HG02870 (cell line): ENCODE results near the gene RAB14.
"Not testable (repeated sequence)": the region's sequence is repeated elsewhere in the genome, so short reads cannot be mapped to it uniquely, and the experiment has no call there.

Experiments used
- ATAC-seq: cut with Tn5 transposase; IDR thresholded peaks from one replicate; pipeline ENCODE4 v1.9.1; 2021; ENCODE audit warnings: mild to moderate bottlenecking, moderate library complexity; ENCODE audit not compliant: unreplicated experiment

Gene RAB14

DNA sequence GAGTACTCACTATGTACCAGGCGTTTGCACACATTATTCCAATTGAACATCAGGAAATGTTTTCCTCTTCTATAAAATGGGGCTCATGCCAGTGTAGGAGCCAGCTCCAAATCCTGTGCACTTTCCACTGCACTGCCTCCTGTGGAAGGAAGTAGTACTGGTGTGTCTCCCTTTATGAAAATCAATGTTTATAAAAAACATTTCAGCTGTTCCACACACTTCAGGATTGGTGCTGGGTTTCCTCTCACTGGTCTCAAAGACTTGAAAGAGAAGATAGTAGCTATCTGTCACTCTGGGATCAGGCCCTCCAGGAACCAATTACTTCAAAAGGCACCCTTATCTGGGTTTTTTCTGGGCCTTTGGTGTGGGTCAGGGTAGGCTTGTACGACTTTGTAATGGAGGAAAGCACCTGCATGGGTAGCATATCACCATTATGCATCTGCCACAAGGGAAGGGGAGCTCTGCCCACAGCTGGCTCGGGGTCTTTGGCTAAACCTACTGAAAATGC, 32.5 kb downstream of the RAB14 start:
- no peak for ATAC-seq

DNA sequence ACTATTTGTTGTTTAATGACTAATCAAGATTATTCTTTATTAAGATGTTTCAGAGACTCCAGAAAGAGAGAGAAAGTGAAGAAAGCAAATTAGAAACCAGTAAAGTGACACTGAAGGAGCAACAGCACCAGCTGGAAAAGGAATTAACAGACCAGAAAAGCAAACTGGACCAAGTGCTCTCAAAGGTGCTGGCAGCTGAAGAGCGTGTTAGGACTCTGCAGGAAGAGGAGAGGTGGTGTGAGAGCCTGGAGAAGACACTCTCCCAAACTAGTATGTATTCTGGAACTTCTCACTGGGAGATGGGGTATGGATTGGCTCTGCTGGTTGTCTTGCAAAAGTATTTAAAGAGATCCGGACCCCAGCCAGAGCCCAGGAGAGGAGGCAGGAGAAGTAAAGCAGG, 33.6 kb downstream of the RAB14 start:
- no peak for ATAC-seq

DNA sequence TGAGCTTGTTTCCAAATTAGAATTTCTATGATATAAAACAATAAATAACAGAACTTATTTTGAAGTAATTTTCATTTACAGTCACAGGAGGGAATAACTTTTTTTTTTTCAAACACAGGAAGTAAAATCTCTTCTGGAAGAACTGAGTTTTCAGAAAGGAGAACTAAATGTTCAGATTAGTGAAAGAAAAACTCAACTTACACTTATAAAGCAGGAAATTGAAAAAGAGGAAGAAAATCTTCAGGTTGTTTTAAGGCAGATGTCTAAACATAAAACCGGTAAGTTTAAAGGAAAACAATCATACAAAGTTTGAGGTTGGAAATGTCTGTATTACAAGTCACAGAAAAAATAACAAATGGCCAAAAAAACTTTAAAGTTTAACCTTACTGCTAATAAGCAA, 41.6 kb downstream of the RAB14 start:
- no peak for ATAC-seq

DNA sequence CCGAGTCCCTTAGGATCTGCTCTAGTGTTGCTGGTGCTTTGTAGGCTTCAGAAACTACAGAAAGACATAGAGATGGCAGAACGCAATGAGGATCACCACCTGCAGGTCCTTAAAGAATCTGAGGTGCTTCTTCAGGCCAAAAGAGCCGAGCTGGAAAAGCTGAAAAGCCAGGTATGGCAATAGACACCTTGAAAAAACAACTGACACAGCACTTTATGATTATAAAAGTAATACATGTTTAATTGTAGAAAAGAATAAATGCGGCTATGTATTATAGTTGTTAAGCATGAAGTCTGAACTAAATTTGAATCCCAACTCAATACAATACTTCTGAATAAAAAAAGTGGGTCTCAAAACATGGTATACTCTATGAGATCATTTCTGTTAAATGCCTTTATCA, 43.7 kb downstream of the RAB14 start:
- no peak for ATAC-seq

- peak; percentile 83 for ATAC-seq
These were observed 45.4 kb downstream of the RAB14 start for GRCh38 chr9:121156263-121156731.

DNA sequence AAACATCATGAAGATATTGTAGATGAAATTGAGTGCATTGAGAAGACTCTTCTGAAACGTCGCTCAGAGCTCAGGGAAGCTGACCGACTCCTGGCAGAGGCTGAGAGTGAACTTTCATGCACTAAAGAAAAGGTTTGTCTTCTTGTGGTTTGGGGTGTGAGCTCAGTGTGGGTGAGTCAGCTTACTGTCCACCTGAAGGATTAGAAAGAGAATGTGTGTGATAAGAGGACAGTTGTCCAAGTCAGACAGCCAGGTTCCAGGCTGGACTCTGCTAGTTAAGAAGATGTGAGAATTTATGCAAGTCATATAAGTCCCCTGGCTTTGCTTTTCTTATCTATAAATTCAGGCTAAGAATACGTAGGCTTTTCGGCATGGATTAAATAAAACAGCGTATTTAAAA, 46.9 kb downstream of the RAB14 start:
- no peak for ATAC-seq

DNA sequence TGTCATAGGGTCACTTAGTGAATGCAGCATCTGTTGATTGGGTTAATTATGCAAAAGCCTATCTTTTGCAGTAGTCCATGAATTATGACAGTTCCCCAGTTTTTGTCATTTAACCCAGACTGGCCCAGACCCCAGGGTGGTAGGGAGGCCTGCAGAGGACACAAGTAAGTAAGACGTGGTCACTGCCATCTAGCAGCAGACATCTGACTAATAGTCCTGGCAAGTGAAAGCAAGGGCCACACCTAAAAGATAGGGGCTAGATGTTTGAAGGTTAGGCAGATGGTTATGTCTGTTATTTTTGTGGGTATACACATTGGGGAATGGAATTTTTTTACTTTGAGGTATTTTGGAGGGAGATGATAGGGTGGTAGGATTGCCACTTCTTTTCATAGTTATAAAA, 48.0 kb downstream of the RAB14 start:
- ATAC-seq = no peak

- no peak for ATAC-seq
These were observed 51.5 kb downstream of the RAB14 start for GRCh38 chr9:121150188-121150587.

DNA sequence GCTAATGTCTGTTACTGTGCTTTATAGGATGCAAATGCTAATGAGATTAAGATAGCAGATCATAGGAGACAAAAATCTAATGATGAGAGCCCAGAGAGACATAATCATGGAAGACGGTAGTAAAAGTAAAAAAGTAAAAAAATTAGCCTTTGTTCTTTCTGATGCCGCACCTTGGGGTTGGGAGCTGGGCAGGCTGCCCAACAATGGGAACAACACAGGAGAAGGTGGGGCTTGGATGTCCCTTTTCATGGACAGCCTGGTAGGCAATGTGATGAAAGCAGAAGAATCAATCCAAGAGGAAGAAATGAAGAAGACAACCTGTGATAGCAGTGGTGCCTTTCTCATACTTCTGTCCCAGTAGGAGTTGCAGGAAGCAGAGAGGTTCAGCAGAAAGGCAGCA, 57.2 kb downstream of the RAB14 start:
- ATAC-seq = no peak

DNA sequence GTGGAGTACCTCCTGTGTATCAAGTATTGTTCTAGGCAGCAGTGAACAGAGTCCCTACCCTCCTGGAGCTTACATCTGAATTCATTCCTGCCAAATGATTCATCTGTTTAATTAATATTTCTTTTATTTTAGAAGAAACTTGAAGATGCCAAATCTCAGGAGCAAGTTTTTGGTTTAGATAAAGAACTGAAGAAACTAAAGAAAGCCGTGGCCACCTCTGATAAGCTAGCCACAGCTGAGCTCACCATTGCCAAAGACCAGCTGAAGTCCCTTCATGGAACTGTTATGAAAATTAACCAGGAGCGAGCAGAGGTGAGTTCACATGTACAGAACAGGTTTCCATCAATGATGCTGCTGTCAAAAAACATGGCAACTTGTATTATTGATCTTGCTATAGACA, 57.9 kb downstream of the RAB14 start:
- no peak for ATAC-seq

DNA sequence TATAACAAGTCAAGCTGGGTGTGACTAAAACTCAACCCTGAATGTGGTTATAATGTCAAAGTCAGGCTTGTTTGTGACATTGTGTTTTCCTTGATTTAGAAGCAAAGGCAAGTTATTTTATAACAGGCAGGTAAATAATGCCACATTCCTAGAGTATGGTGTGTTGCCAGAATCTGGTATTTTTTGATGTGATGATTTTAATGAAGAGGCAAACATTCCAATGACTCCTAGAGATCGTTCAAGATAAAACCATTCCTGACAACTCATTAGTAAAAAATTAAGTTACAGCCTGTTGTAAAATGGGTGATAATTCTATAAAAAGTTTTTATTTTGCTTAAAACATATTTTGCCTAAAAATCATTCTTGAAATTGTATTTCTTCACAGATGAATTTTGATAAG, 60.0 kb downstream of the RAB14 start:
- ATAC-seq = no peak

DNA sequence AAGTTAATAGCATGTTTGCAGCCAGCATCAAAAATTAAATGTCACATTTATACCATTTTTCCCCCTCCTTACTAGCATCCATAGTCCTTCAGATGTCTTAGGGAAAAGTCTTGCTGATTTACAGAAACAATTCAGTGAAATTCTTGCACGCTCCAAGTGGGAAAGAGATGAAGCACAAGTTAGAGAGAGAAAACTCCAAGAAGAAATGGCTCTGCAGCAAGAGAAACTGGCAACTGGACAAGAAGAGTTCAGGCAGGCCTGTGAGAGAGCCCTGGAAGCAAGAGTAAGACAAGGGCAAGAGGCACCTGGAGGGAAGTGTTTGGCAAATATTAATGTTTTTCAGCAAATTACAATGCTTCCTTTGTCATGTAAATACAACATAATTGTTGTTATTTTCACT, 60.4 kb downstream of the RAB14 start:
- ATAC-seq = no peak

GRCh38 chr9:121140162-121140561, 61.5 kb downstream of the RAB14 start:
- ATAC-seq = no peak

GRCh38 chr9:121138973-121139372, 62.7 kb downstream of the RAB14 start:
- no peak for ATAC-seq

GRCh38 chr9:121138561-121138960, 63.1 kb downstream of the RAB14 start:
- ATAC-seq = no peak

DNA sequence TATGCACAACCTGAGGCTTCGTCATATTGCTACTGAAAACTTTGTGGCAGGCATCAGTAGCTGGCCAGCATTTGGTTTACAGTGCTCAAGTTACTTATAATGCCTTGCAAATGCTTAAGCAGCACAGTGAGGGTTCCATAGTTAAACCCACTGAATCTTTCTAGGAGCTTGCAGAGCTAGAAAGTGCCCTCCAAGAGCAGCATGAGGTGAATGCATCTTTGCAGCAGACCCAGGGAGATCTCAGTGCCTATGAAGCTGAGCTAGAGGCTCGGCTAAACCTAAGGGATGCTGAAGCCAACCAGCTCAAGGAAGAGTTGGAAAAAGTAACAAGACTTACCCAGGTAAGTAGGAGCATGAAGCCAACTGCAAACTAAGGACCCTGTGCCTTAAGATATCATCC, 66.0 kb downstream of the RAB14 start:
- ATAC-seq = no peak

DNA sequence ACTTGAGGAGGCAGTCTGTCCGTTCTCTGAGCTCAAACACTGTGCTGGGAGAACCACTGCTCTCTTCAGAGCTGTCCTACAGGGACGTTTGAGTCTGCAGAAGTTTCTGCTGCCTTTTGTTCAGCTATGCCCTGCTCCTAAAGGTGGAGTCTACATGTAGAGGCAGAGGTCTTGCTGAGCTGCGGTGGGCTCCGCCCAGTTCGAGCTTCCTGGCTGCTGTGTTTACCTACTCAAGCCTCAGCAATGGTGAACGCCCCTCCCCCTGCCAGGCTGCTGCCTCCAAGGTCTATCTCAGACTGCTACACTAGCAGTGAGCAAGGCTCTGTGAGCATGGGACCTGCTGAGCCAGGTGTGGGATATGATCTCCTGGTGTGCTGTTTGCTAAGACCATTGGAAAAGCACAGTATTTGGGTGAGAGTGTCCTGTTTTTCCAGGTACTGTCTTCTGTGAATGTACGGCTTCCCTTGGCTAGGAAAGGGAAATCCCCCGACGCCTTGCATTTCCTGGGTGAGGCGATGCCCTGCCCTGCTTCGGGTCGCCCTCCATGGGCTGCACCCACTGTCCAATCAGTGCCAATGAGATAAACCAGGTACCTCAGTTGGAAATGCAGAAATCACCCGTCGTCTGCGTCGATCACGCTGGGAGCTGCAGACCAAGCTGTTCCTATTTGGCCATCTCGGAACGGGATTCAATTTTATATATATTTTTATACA, 68.4 kb downstream of the RAB14 start:
- no peak for ATAC-seq

DNA sequence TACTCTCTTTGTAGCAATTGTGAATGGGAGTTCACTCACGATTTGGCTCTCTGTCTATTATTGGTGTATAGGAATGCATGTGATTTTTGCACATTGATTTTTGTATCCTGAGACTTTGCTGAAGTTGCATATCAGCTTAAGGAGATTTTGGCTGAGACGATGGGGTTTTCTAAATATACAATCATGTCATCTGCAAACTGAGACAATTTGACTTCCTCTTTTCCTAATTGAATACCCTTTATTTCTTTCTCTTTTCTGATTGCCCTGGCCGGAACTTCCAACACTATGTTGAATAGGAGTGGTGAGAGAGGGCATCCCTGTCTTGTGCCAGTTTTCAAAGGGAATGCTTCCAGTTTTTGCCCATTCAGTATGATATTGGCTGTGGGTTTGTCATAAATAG, 72.3 kb downstream of the RAB14 start:
- not testable (repeated sequence) for ATAC-seq
